Bronchial smooth muscle cell (primary cell): Measurements from ENCODE around the gene SGMS1. TPM values are rescaled to one million over a fixed set of nuclear protein-coding genes. Genes with fewer than 3 reads are reported as not detected.

Source experiments
- total RNA-seq: library from RNA; depleted of rRNA; stranded (reverse); fragments of >200 nt; gene quantifications from 2 replicates; pipeline ENCODE4 v1.2.1, GENCODE V29; 2014

SGMS1 gene
- total RNA-seq = 28.2 and 50.9 TPM in 2 replicates

GRCh38 chr10:50623663-50624412 is at the start of gene SGMS1:
Gene SGMS1 (minus strand): TSS chr10:50623956. CDS start chr10:50344114, 279,842 bp downstream.

Other genes with a start within 250 kb of the SGMS1 start
- gene ASAH2B, start 116.0 kb upstream of the SGMS1 start, total RNA-seq = 0.94 and 1.7 TPM in 2 replicates